ENCODE data around the gene SLC66A3. TPM values are rescaled to one million over a fixed set of nuclear protein-coding genes. Genes with fewer than 3 reads are reported as not detected.

SLC66A3 gene
- total and polyA plus RNA-seq, 10 donors, result 16.8 to 82.1 (median 37.3) TPM

GRCh38 chr2:11156396-11157075, 1.3 kb downstream of the SLC66A3 start:
- Histone ChIP-seq H3K4me1 (peaks cover 16 to 64% (median 48%) of the 10 kb centered on the region in 6 donors), H3K27ac (peak overlapping the region in 1 of 8 donors; percentile 90), H3K4me3 (peak overlapping the region in 6 of 8 donors; percentile 74 to 96 (median 82)), H3K27me3 (replicated peaks in 1 of 7) (no peaks in the 10 kb centered on the region), H3K36me3 (peaks cover 0 to 21% (median 0%) of the 10 kb centered on the region in 6 donors), H3K9me3 (no peaks in the 10 kb centered on the region)
- intact Hi-C loops (cut with DNase I; ENCODE audit: low total_unique reads), result no loop called here
- DNase-seq, result peak; percentile 87
- no peak for TF ChIP-seq CTCF (IDR thresholded peaks at IDR 0.05 in 8 of 11, conservative IDR thresholded peaks at IDR 0.05 in 3 of 11)
- TF ChIP-seq POLR2A (IDR thresholded peaks at IDR 0.05), result no peak
- no peak for TF ChIP-seq POLR2AphosphoS5 (IDR thresholded peaks at IDR 0.05)
- WGBS, 5 donors, result 88 to 95% (median 94%) methylated on average over 10 to 13 of the region's 13 CpGs

- WGBS, 5 donors, result 84 to 94% (median 91%) methylated on average over 4 to 6 of the region's 6 CpGs
- Histone ChIP-seq H3K4me1 (peaks cover 16 to 67% (median 51%) of the 10 kb centered on the region in 6 donors), H3K36me3 (peaks cover 0 to 29% (median 0%) of the 10 kb centered on the region in 6 donors), H3K27me3 (replicated peaks in 1 of 7) (no peaks in the 10 kb centered on the region), H3K4me3 (no peak overlapping the region), H3K27ac (no peak overlapping the region), H3K9me3 (no peaks in the 10 kb centered on the region)
- intact Hi-C loops (cut with DNase I; ENCODE audit: low total_unique reads), result no loop called here
- DNase-seq, result no peak
- TF ChIP-seq CTCF (IDR thresholded peaks at IDR 0.05 in 8 of 11, conservative IDR thresholded peaks at IDR 0.05 in 3 of 11) (no peak), POLR2AphosphoS5 (IDR thresholded peaks at IDR 0.05) (no peak), POLR2A (IDR thresholded peaks at IDR 0.05) (no peak)
Observed at GRCh38 chr2:11157296-11157695, 2.0 kb downstream of the SLC66A3 start.

- WGBS, 5 donors, result 89 to 97% (median 90%) methylated on average over 3 to 4 of the region's 4 CpGs
Observed at GRCh38 chr2:11157731-11158130, 2.5 kb downstream of the SLC66A3 start.

More at GRCh38 chr2:11157731-11158130, 2.5 kb downstream of the SLC66A3 start:
- TF ChIP-seq CTCF (IDR thresholded peaks at IDR 0.05 in 8 of 11, conservative IDR thresholded peaks at IDR 0.05 in 3 of 11) (no peak), POLR2A (IDR thresholded peaks at IDR 0.05) (no peak), POLR2AphosphoS5 (IDR thresholded peaks at IDR 0.05) (no peak)
- Histone ChIP-seq H3K9me3 (no peaks in the 10 kb centered on the region), H3K4me3 (no peak overlapping the region), H3K27me3 (replicated peaks in 1 of 7) (no peaks in the 10 kb centered on the region), H3K27ac (no peak overlapping the region), H3K4me1 (peaks cover 16 to 67% (median 51%) of the 10 kb centered on the region in 6 donors), H3K36me3 (peaks cover 0 to 33% (median 0%) of the 10 kb centered on the region in 6 donors)
- intact Hi-C loops (cut with DNase I; ENCODE audit: low total_unique reads), result no loop called here
- no peak for DNase-seq

All from spleen (tissue), 11 donors.